D721Med (cell line): Measurements from ENCODE around the gene HABP4.

Experiments used
- DNase-seq: peaks from one replicate; pipeline ENCODE4 v3.0.0; 2011; ENCODE audit warnings: low spot score; ENCODE audit not compliant: insufficient read length
- FAIRE-seq: peaks from 2 replicates; lab custom pipeline; 2011; peaks lifted over from hg19 to GRCh38; lab: Jason Lieb, UNC
- TF ChIP-seq, protein P1 (sequence below): IDR thresholded peaks from 2 replicates; pipeline ENCODE4 v1.5.1; 2012; ENCODE audit warnings: mild to moderate bottlenecking, control low read depth; ENCODE audit not compliant: insufficient read depth; ENCODE audit errors: missing control alignments

Gene HABP4

DNA sequence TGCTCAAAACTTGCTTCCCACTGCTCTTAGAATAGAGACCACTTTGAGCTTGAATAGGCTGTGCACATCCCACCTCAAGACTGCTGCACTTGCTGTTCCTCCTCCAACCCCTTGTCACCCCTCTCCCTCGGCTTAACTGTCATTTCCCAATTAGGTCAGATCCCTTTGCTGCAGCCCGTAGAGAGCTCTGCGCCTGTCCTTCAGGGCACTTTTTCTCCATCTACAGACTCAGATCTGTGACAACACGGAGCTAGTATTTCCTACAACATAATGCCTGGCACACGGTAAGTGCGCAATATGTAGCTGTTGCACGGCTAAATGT, 485 bp upstream of the HABP4 start:
- FAIRE-seq (no peak), DNase-seq (no peak)
- TF ChIP-seq, protein P1, sequence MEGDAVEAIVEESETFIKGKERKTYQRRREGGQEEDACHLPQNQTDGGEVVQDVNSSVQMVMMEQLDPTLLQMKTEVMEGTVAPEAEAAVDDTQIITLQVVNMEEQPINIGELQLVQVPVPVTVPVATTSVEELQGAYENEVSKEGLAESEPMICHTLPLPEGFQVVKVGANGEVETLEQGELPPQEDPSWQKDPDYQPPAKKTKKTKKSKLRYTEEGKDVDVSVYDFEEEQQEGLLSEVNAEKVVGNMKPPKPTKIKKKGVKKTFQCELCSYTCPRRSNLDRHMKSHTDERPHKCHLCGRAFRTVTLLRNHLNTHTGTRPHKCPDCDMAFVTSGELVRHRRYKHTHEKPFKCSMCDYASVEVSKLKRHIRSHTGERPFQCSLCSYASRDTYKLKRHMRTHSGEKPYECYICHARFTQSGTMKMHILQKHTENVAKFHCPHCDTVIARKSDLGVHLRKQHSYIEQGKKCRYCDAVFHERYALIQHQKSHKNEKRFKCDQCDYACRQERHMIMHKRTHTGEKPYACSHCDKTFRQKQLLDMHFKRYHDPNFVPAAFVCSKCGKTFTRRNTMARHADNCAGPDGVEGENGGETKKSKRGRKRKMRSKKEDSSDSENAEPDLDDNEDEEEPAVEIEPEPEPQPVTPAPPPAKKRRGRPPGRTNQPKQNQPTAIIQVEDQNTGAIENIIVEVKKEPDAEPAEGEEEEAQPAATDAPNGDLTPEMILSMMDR = no peak

DNA sequence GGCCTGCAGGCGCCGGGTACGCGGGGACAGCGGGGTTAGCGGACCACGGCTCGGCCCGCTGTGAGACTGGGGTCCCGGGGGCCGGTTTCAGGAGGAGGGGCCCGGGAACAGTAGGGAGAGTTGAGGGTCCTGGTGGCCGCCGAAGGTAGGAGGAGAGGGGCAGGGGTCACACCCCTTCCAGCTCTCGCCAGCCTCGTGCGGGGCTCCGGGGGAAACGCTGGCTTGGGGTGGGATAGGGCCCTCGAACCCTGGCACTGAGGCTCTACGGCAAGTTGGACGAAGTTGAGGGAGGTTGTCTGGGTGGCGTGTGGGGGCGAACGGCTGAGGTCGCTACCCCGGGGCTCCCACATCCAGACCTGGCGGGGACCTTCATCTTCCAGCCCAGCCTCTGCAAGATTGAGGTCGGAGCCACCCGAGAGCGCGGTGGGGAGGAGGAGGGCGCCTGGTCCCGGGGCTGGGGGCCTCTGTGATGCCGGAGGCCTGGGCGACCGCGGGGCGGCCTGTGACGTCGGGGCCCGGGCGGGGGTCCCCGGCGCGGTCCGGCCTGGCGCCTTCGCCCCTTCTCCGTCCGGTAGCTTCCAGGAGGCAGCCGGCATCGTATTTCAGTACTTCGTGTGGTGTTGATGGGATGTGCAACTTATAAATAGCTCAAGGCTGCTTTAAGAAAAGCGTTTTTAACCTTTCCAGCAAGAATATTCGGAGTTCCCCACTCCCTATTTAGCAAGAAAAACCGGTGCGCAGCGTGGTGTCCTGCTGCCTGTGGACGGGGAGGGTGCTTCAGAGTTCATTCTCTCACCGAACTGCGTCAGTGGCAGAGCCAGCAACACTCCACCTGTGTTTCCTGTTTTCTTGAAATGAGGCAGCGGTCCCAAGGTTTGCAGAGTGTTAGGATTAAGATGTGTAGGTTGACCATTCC, 902 bp downstream of the HABP4 start:
- TF ChIP-seq, protein P1 = no peak
- DNase-seq (no peak), FAIRE-seq (no peak)

- FAIRE-seq (no peak), DNase-seq (no peak)
- TF ChIP-seq, protein P1 = no peak
These were observed 3.7 kb downstream of the HABP4 start for GRCh38 chr9:96453625-96454024.

GRCh38 chr9:96457266-96457665, 7.3 kb downstream of the HABP4 start:
- FAIRE-seq (no peak), DNase-seq (no peak)
- TF ChIP-seq, protein P1 = no peak

GRCh38 chr9:96458226-96458625, 8.3 kb downstream of the HABP4 start:
- TF ChIP-seq, protein P1 = no peak
- FAIRE-seq = no peak
- no peak for DNase-seq

DNA sequence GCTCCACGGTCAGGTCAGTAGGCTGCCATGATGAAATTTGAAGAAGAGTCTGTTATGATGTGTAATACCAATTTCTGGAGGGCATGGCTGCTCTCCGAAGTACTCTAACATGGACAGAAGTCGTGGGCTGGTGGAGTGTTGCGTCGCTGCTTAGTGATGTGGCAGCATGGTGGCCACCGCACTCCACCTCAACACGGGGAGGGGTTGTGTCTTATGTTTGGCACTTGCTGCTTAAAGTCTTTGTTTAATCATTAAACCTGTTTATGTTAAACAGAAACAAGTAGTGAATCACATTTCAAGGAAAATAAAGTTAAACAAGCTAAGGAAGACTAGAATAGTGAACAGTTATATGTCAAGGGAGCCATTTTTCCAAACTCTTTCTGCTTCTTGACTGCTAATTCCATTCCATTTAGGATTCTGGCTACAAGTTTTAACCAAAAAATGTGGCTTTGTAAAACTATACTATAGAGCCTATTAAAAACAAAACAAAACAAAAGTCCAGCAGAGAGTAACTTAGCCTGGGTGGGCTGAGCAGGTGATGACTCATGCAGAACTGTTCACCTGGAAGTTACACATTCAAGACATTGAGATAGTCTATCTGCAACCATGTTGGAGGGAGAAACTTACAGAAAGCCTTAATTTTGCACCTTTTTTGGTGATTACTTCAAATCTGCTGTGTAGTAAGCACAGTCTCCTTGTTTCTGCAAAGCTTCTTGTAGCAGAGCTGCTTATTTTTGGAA, 9.5 kb downstream of the HABP4 start:
- DNase-seq (no peak), FAIRE-seq (no peak)
- TF ChIP-seq, protein P1 = no peak
